ENCODE data around the gene NCS1.

- no peak for TF ChIP-seq POLR2AphosphoS5 (IDR thresholded peaks at IDR 0.05)
- TF ChIP-seq, protein P1, sequence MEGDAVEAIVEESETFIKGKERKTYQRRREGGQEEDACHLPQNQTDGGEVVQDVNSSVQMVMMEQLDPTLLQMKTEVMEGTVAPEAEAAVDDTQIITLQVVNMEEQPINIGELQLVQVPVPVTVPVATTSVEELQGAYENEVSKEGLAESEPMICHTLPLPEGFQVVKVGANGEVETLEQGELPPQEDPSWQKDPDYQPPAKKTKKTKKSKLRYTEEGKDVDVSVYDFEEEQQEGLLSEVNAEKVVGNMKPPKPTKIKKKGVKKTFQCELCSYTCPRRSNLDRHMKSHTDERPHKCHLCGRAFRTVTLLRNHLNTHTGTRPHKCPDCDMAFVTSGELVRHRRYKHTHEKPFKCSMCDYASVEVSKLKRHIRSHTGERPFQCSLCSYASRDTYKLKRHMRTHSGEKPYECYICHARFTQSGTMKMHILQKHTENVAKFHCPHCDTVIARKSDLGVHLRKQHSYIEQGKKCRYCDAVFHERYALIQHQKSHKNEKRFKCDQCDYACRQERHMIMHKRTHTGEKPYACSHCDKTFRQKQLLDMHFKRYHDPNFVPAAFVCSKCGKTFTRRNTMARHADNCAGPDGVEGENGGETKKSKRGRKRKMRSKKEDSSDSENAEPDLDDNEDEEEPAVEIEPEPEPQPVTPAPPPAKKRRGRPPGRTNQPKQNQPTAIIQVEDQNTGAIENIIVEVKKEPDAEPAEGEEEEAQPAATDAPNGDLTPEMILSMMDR (IDR thresholded peaks at IDR 0.05), result no peak
Measured at GRCh38 chr9:130149654-130150286, 22.4 kb upstream of the NCS1 start.

Data from prostate gland (tissue), 2 donors.